K562 (cell line): Measurements from ENCODE around the gene SLC5A6. TPM values are rescaled to one million over a fixed set of nuclear protein-coding genes. Genes with fewer than 3 reads are reported as not detected.

ENCODE experiments used
- ATAC-seq: fragments of 200-7000 bp; cut with Tn5 transposase; 3 replicates; pipeline ENCODE4 v1.9.1; 2020; ENCODE audit warnings: moderate library complexity
- BruUV-seq: library from RNA; stranded (reverse); fragments of 400-500 nt; replicated peaks from 2 replicates; lab custom pipeline; 2021; lab: Mats Ljungman, UMichigan
- CTCF ChIA-PET: fragments of 300-600 bp; formaldehyde crosslinking; extraction: SDS; loops from one replicate; lab custom pipeline; 2021; ENCODE audit warnings: low intra/inter-chr PET ratio; lab: Yijun Ruan, JAX
- POLR2A ChIA-PET: fragments of 300-600, 350-650 bp; sonication (Branson Sonifier 250); formaldehyde crosslinking; extraction: SDS; loops from one replicate; lab custom pipeline; 2021; ENCODE audit warnings: antibody characterized with exemption, inconsistent platforms; lab: Yijun Ruan, JAX
- DNase-seq, 4 experiments: peaks; one replicate each; pipeline versions ENCODE4 v3.0.0 to v3.0.0-alpha.2; 2011 to 2018; ENCODE audit warnings: low spot score in 3 of 4, mixed read lengths in 3 of 4; ENCODE audit errors: extremely low read depth in 1 of 4
- FAIRE-seq: peaks from 2 replicates; lab custom pipeline; 2011; peaks lifted over from hg19 to GRCh38; lab: Jason Lieb, UNC
- H2AFZ ChIP-seq: 2 replicates; pipeline ENCODE4 v1.6.0; 2011; ENCODE audit warnings: low read depth, low read length, control low read depth, inconsistent platforms
- H3K27ac ChIP-seq: fragments of 200-600 bp; 3 replicates; pipeline ENCODE4 v1.8.0; 2011; ENCODE audit warnings: low read depth, mild to moderate bottlenecking, control low read depth, inconsistent platforms, low read length, moderate library complexity, mixed read lengths; ENCODE audit errors: extremely low read depth
- H3K27me3 ChIP-seq, 2 experiments: fragments of 300-600 bp in 1 of 2; 2 replicates in 1 of 2; 3 replicates in 1 of 2; pipeline versions ENCODE4 v1.6.0 to v1.8.0; 2011; ENCODE audit warnings: inconsistent platforms in 2 of 2, low read length in 2 of 2, mild to moderate bottlenecking in 1 of 2, mixed read lengths in 1 of 2, moderate library complexity in 1 of 2; ENCODE audit not compliant: control insufficient read depth in 2 of 2, insufficient read depth in 2 of 2
- H3K36me3 ChIP-seq: fragments of 300-600 bp; 3 replicates; pipeline ENCODE4 v1.8.0; 2011; ENCODE audit warnings: mild to moderate bottlenecking, low read length, inconsistent platforms; ENCODE audit not compliant: control insufficient read depth, insufficient read depth
- H3K4me1 ChIP-seq, 2 experiments: fragments of 200-600 bp in 1 of 2; replicated peaks in 1 of 2; 2 replicates in 1 of 2; 3 replicates in 1 of 2; pipeline versions ENCODE4 v1.5.1 to v1.8.0; 2011; ENCODE audit warnings: inconsistent platforms in 2 of 2, low read length in 2 of 2, mild to moderate bottlenecking in 1 of 2, mixed read lengths in 1 of 2, moderate library complexity in 1 of 2; ENCODE audit not compliant: control insufficient read depth in 2 of 2, insufficient read depth in 2 of 2
- H3K4me2 ChIP-seq: 2 replicates; pipeline ENCODE4 v1.6.1; 2011; ENCODE audit warnings: low read length, control low read depth, inconsistent platforms, mixed read lengths; ENCODE audit not compliant: insufficient read depth
- H3K4me3 ChIP-seq: fragments of 200-600 bp; sonication (generic), shearing (Covaris generic); 2 replicates; pipeline ENCODE4 v1.5.1; 2016; ENCODE audit warnings: control low read depth, inconsistent platforms
- H3K79me2 ChIP-seq: fragments of 200-600 bp; 3 replicates; pipeline ENCODE4 v1.8.0; 2011; ENCODE audit warnings: low read length, inconsistent platforms; ENCODE audit not compliant: control insufficient read depth, insufficient read depth
- H3K9ac ChIP-seq, 2 experiments: 2 replicates each; pipeline versions ENCODE4 v1.6.0 to v1.6.1; 2011; ENCODE audit warnings: low read depth in 2 of 2, low read length in 2 of 2, control low read depth in 1 of 2, inconsistent platforms in 1 of 2, mild to moderate bottlenecking in 1 of 2, mixed read lengths in 1 of 2; ENCODE audit not compliant: insufficient read depth in 1 of 2
- H3K9me1 ChIP-seq: one replicate; pipeline ENCODE4 v1.6.0; 2011; ENCODE audit warnings: inconsistent platforms, mild to moderate bottlenecking, low read length, moderate library complexity; ENCODE audit not compliant: control insufficient read depth, insufficient read depth
- H3K9me3 ChIP-seq: replicated peaks from 2 replicates; pipeline ENCODE4 v1.5.1; 2011; ENCODE audit warnings: low read depth, low read length, inconsistent platforms; ENCODE audit not compliant: control insufficient read depth, insufficient read depth
- H4K20me1 ChIP-seq: replicated peaks from 2 replicates; pipeline ENCODE4 v1.6.1; 2011; ENCODE audit warnings: low read length, inconsistent platforms, mixed read lengths; ENCODE audit not compliant: control insufficient read depth, insufficient read depth
- ETV6 ChIP-seq, 3 experiments: fragments of 150-350 bp in 1 of 3; sonication (generic) in 1 of 3; formaldehyde crosslinking in 1 of 3; IDR thresholded peaks; 2 replicates each; pipeline versions ENCODE4 v1.6.1 to v1.8.0; 2014 to 2022; ENCODE audit warnings: borderline replicate concordance in 2 of 3, low read depth in 2 of 3, antibody characterized with exemption in 1 of 3, low read length in 1 of 3, mild to moderate bottlenecking in 1 of 3, missing genetic modification reagents in 1 of 3
- L3MBTL2 ChIP-seq: fragments of 450-650 bp; IDR thresholded peaks from 2 replicates; pipeline ENCODE4 v1.6.1; 2016; ENCODE audit warnings: mild to moderate bottlenecking, moderate library complexity
- MCM3 ChIP-seq: fragments of 450-650 bp; IDR thresholded peaks from 2 replicates; pipeline ENCODE4 v1.6.1; 2016
- SIN3B ChIP-seq: fragments of 450-650 bp; IDR thresholded peaks from 2 replicates; pipeline ENCODE4 v1.6.1; 2017; ENCODE audit warnings: low read depth, mild to moderate bottlenecking, moderate library complexity
- STAT5A ChIP-seq: IDR thresholded peaks from 2 replicates; pipeline ENCODE4 v1.6.1; 2012; ENCODE audit warnings: low read length, inconsistent platforms, borderline replicate concordance
- TRIM28 ChIP-seq: fragments of 450-650 bp; IDR thresholded peaks from 2 replicates; pipeline ENCODE4 v1.6.1; 2017
- ZFP30 ChIP-seq: fragments of 250-450 bp; sonication (Bioruptor Pico); IDR thresholded peaks from 2 replicates; pipeline ENCODE4 v1.8.0; 2022; ENCODE audit warnings: moderate library complexity, mild to moderate bottlenecking, inconsistent platforms, borderline replicate concordance
- ZFP36 ChIP-seq: fragments of 150-350 bp; IDR thresholded peaks from 2 replicates; pipeline ENCODE4 v1.6.1; 2018; ENCODE audit warnings: low read length, low read depth; ENCODE audit not compliant: partially characterized antibody
- WGBS: fragments of 100-300 bp; shearing (Covaris generic); methylation state at CpG from one replicate; pipeline ENCODE4 v1.1.6; 2016; ENCODE audit warnings: low coverage, mixed read lengths; ENCODE audit not compliant: insufficient coverage; ENCODE audit errors: missing lambda C conversion rate; 5-methylcytosine and 5-hydroxymethylcytosine counted together
- in situ Hi-C: fragments of 300-500 bp; cut with MboI; formaldehyde crosslinking; loops from 4 replicates; pipeline ENCODE4 v1.15.0; 2018; ENCODE audit warnings: inconsistent platforms, mixed read lengths
- intact Hi-C: fragments of 100-400 bp; cut with micrococcal nuclease; formaldehyde crosslinking; loops from 2 replicates; pipeline ENCODE4 v1.14.2; 2022
- polyA plus RNA-seq, 8 experiments: library from polyadenylated mRNA; depleted of rRNA in 4 of 8; stranded (reverse) in 5 of 8; unstranded in 3 of 8; fragments of >200 nt; fragmentation: Nextera tagmentation in 2 of 8; fragmentation: Illumina TruSeq in 1 of 8; extraction: Ambion mirVana in 2 of 8; extraction: Trizol in 1 of 8; gene quantifications; 2 replicates each; pipeline versions ENCODE4 v1.2.1 to v1.2.3, GENCODE V29; 2011 to 2014; ENCODE audit warnings: inconsistent platforms in 1 of 8, missing spikeins in 1 of 8
- total RNA-seq, 7 experiments: library from RNA; depleted of rRNA in 6 of 7; stranded (reverse); fragments of >200 nt in 6 of 7; fragmentation: Illumina TruSeq in 2 of 7; extraction: Trizol in 2 of 7; gene quantifications; 2 replicates each; pipeline versions ENCODE4 v1.2.1 to v1.2.3, GENCODE V29; 2011 to 2021; ENCODE audit warnings: low replicate concordance in 1 of 7
- TF ChIP-seq, protein P1 (sequence below): fragments of 250-450 bp; sonication (Bioruptor Pico); IDR thresholded peaks from 2 replicates; pipeline ENCODE4 v1.5.0; 2021; ENCODE audit warnings: mild to moderate bottlenecking, moderate library complexity
- TF ChIP-seq, protein P2 (sequence below): fragments of 450-650 bp; conservative IDR thresholded peaks from 2 replicates; pipeline ENCODE4 v1.6.1; 2016; ENCODE audit warnings: missing genetic modification characterization, low read depth, mild to moderate bottlenecking, missing compliant biosample characterization, moderate library complexity
- TF ChIP-seq, protein P3 (sequence below): sonication (generic); formaldehyde crosslinking; IDR thresholded peaks from 2 replicates; pipeline ENCODE4 v1.8.1; 2023; ENCODE audit warnings: mild to moderate bottlenecking, missing genetic modification reagents
- TF ChIP-seq, protein P4 (sequence below): sonication (generic); formaldehyde crosslinking; IDR thresholded peaks from 2 replicates; pipeline ENCODE4 v1.8.1; 2022; ENCODE audit warnings: missing genetic modification reagents

Gene SLC5A6
- total and polyA plus RNA-seq, 9 of the 15 experiments (the other 6 are each of a cell fraction or from before 2014, with no cell fraction given), result 32.6 to 137 (median 107) TPM

DNA sequence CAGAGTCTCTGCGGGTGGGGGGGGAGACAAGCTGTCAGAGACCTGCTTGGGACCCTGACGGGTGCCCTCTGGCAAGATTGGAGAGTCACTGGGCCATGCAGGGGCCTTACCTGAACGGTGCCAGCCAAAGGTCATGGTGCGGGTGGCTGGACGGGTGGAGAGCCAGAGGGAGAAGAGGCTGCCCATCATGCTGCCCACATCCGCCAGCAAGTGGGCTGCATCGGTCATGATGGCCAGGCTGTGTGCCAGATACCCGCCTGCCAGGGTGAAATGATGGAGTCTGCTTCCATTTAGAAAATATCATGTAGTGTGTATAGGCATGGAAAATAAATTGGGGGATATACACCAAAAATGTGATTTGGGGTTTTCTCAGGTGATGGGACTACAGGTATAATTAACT is 46.0 kb upstream of the SLC5A6 start:
- intact Hi-C loops, result no loop called here
- no peak overlapping the region for H3K27ac ChIP-seq
- H3K79me2 ChIP-seq, result no peaks in the 10 kb centered on the region
- H3K9me3 ChIP-seq, result no peaks in the 10 kb centered on the region
- CTCF ChIA-PET, result no interaction called here
- no peak overlapping the region for H3K9ac ChIP-seq
- H3K9me1 ChIP-seq, result no peaks in the 10 kb centered on the region
- H3K36me3 ChIP-seq, result no peaks in the 10 kb centered on the region
- H3K4me2 ChIP-seq, result no peak overlapping the region
- FAIRE-seq (no peak), DNase-seq (no peak), ATAC-seq (no peak)
- peaks cover 10 to 40% of the 10 kb centered on the region in 2 experiments; a peak in 4 of 5 replicates for H3K4me1 ChIP-seq
- H3K27me3 ChIP-seq, result peaks cover 19 to 36% of the 10 kb centered on the region in 2 experiments; a peak in 3 of 5 replicates
- in situ Hi-C loops, result no loop called here
- no peak overlapping the region for H3K4me3 ChIP-seq
- POLR2A ChIA-PET, result interaction anchor here (0.6 kb wide), 1 partner anchor 36 kb away, joined by 4 read pairs; no protein-coding TSS in a partner anchor
- H4K20me1 ChIP-seq, result no peaks in the 10 kb centered on the region; the same call in none of the 2 replicates
- WGBS, result 49% methylated on average over 7 of the region's 8 CpGs
- H2AFZ ChIP-seq, result no peak overlapping the region
- no TSS peak for BruUV-seq
- no peak for TF ChIP-seq MCM3
- TF ChIP-seq, protein P1, sequence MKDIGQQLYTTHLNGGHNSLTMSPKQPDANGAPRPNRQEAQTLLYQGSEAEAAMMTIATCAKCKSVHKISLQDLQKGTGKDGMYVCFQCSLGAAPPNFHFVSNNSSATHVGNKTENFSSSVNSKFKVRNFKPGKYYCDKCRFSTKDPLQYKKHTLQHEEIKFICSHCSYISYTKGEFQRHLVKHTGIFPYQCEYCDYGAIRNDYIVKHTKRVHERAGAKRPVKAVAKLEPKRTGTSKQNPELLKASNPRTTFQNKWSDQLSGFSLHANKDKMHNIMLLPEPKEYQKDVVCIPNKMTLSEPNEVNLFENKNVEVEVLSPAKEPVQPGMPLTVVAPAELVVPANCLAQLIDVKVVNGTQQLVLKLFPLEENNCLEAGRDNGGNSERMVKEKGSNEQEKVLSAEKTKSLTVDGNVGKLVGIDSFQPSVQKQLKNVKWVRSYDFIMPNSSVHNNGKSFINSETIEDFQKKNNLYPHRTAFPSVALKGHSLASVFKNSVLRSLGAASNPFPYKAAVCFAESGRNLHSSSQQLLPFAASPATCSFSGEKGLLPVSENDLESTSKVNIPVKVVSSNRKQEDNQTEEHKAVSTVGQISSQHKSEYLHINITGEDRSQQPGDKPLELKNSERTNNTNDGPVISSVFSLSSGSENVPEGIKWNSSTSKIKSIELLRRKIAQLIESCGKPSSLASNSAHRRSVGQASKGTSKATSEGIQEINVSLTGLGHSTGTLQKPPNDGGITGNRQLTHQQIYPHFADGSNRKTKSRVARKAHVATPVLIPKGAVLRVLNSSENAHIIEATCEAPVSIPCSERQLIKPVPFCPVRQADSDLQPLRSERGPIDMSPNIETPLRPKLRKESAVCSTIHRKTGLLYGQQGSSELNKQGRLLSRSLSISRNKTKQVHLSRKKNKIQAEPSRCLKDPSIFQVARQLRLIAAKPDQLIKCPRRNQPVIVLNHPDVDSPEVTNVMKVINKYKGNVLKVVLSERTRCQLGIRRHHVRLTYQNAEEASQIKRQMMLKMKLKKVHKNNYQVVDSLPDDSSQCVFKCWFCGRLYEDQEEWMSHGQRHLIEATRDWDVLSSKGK (CRISPR knock-in tag), result no peak
- TF ChIP-seq SIN3B, result no peak
- TF ChIP-seq, protein P2, sequence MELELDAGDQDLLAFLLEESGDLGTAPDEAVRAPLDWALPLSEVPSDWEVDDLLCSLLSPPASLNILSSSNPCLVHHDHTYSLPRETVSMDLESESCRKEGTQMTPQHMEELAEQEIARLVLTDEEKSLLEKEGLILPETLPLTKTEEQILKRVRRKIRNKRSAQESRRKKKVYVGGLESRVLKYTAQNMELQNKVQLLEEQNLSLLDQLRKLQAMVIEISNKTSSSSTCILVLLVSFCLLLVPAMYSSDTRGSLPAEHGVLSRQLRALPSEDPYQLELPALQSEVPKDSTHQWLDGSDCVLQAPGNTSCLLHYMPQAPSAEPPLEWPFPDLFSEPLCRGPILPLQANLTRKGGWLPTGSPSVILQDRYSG (tag), result no peak
- no peak for TF ChIP-seq STAT5A
- no peak for TF ChIP-seq ETV6 (IDR thresholded peaks at IDR 0.05; ENCODE audit: borderline replicate concordance in 1 of 2, low read depth in 2 of 2, low read length in 1 of 2)
- no peak for TF ChIP-seq ETV6 (CRISPR knock-in tag; IDR thresholded peaks at IDR 0.05; ENCODE audit: borderline replicate concordance)
- TF ChIP-seq, protein P3, sequence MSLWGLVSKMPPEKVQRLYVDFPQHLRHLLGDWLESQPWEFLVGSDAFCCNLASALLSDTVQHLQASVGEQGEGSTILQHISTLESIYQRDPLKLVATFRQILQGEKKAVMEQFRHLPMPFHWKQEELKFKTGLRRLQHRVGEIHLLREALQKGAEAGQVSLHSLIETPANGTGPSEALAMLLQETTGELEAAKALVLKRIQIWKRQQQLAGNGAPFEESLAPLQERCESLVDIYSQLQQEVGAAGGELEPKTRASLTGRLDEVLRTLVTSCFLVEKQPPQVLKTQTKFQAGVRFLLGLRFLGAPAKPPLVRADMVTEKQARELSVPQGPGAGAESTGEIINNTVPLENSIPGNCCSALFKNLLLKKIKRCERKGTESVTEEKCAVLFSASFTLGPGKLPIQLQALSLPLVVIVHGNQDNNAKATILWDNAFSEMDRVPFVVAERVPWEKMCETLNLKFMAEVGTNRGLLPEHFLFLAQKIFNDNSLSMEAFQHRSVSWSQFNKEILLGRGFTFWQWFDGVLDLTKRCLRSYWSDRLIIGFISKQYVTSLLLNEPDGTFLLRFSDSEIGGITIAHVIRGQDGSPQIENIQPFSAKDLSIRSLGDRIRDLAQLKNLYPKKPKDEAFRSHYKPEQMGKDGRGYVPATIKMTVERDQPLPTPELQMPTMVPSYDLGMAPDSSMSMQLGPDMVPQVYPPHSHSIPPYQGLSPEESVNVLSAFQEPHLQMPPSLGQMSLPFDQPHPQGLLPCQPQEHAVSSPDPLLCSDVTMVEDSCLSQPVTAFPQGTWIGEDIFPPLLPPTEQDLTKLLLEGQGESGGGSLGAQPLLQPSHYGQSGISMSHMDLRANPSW (CRISPR knock-in tag), result no peak
- TF ChIP-seq L3MBTL2, result no peak
- TF ChIP-seq ZFP30 (CRISPR knock-in tag), result no peak
- TF ChIP-seq TRIM28, result no peak
- no peak for TF ChIP-seq ZFP36
- TF ChIP-seq, protein P4, sequence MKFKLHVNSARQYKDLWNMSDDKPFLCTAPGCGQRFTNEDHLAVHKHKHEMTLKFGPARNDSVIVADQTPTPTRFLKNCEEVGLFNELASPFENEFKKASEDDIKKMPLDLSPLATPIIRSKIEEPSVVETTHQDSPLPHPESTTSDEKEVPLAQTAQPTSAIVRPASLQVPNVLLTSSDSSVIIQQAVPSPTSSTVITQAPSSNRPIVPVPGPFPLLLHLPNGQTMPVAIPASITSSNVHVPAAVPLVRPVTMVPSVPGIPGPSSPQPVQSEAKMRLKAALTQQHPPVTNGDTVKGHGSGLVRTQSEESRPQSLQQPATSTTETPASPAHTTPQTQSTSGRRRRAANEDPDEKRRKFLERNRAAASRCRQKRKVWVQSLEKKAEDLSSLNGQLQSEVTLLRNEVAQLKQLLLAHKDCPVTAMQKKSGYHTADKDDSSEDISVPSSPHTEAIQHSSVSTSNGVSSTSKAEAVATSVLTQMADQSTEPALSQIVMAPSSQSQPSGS, result no peak
